ENCODE results near the gene PLXNA4.

DNA sequence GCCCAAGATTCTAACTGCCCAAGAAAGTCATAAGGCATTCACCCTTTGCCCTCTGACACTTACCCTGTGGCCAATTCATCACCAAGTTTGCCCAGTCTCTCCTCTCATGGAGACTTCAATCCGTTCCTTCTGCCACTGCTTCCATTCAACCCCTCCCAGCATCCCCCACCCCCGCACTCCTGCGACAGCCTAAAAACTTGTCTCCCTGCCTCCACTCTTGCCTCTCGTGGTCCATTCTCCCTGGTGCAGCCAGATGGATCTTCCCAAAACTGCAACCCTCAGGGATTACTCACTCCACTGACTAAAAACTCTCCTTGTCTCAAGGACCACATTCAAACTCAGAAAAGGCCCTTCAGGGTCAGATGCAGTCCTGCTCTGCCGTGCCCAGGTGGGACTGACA is 32.3 kb upstream of the PLXNA4 start:
- TF ChIP-seq POLR2AphosphoS5 (IDR thresholded peaks at IDR 0.05; ENCODE audit: low read depth, low read length) = no peak
- TF ChIP-seq POLR2A (IDR thresholded peaks at IDR 0.05; ENCODE audit: low read depth, low read length) = no peak
- TF ChIP-seq TAF1 (IDR thresholded peaks at IDR 0.05; ENCODE audit: borderline replicate concordance, low read depth, low read length) = no peak

Measured in GM12892 (cell line).